ENCODE data around the gene PRUNE2. TPM values are rescaled to one million over a fixed set of nuclear protein-coding genes. Genes with fewer than 3 reads are reported as not detected.
A peak's percentile ranks its signal among the peaks of the same experiment; 100 is the strongest.

PRUNE2 gene
- total and polyA plus RNA-seq, 9 of the 15 experiments (the other 6 are each of a cell fraction or from before 2014, with no cell fraction given) = 0.05 to 0.45 (median 0.18) TPM; not detected in 1

- ChIA-PET CTCF (ENCODE audit: low intra/inter-chr PET ratio) (no interaction called here), POLR2A (no interaction called here)
- WGBS (ENCODE audit: insufficient coverage, low coverage, missing lambda C conversion rate) = 2% methylated on average over 11 of the region's 11 CpGs
Measured at GRCh38 chr9:76787677-76788076, 118.2 kb downstream of the PRUNE2 start.

More at GRCh38 chr9:76787677-76788076, 118.2 kb downstream of the PRUNE2 start:
- FAIRE-seq (no peak), ATAC-seq (no peak), DNase-seq (ENCODE audit: extremely low read depth in 1 of 4, low spot score in 3 of 4) (no peak)
- H4K20me1 ChIP-seq (replicated peaks; ENCODE audit: control insufficient read depth, insufficient read depth, low read length) = no peaks in the 10 kb centered on the region
- intact Hi-C loops (cut with micrococcal nuclease) (no loop called here), in situ Hi-C loops (cut with MboI) (no loop called here)
- no peaks in the 10 kb centered on the region for H3K9me3 ChIP-seq (replicated peaks; ENCODE audit: control insufficient read depth, insufficient read depth, low read depth, low read length)
- H3K9me1 ChIP-seq (ENCODE audit: control insufficient read depth, insufficient read depth, low read length) = no peaks in the 10 kb centered on the region
- no peaks in the 10 kb centered on the region for H3K27me3 ChIP-seq (ENCODE audit: control insufficient read depth in 2 of 2, insufficient read depth in 2 of 2, low read length in 2 of 2)
- no peak overlapping the region for H3K4me3 ChIP-seq
- TF ChIP-seq GABPA (tag; conservative IDR thresholded peaks at IDR 0.05; ENCODE audit: low read depth) = peak; percentile 52
- TF ChIP-seq ZNF655 (CRISPR knock-in tag; IDR thresholded peaks at IDR 0.05) = no peak
- TF ChIP-seq ZNF395 (CRISPR knock-in tag; IDR thresholded peaks at IDR 0.05) = no peak
- no peak for TF ChIP-seq GTF3C2 (IDR thresholded peaks at IDR 0.05; ENCODE audit: borderline replicate concordance, extremely low read depth, insufficient read length)
- no peak overlapping the region for H3K4me2 ChIP-seq (ENCODE audit: insufficient read depth, low read length)
- H3K36me3 ChIP-seq (ENCODE audit: control insufficient read depth, insufficient read depth, low read length) = no peaks in the 10 kb centered on the region
- no peak overlapping the region for H3K27ac ChIP-seq (ENCODE audit: extremely low read depth, low read depth, low read length)
- H3K4me1 ChIP-seq (replicated peaks in 1 of 2; ENCODE audit: control insufficient read depth in 2 of 2, insufficient read depth in 2 of 2, low read length in 2 of 2) = no peaks in the 10 kb centered on the region
- no TSS peak for BruUV-seq (replicated peaks)
- no peaks in the 10 kb centered on the region for H3K79me2 ChIP-seq (ENCODE audit: control insufficient read depth, insufficient read depth, low read length)
- no peak overlapping the region for H3K9ac ChIP-seq (ENCODE audit: insufficient read depth in 1 of 2, low read depth in 2 of 2, low read length in 2 of 2)
- H2AFZ ChIP-seq (ENCODE audit: low read depth, low read length) = no peak overlapping the region

Measured in K562 (cell line).